ENCODE data around the gene CSNK1A1L. TPM values are rescaled to one million over a fixed set of nuclear protein-coding genes. Genes with fewer than 3 reads are reported as not detected.

CSNK1A1L gene
- total and polyA plus RNA-seq, 2 of the 8 experiments (the other 6 are each of a cell fraction or from before 2014, with no cell fraction given) = not detected

DNA sequence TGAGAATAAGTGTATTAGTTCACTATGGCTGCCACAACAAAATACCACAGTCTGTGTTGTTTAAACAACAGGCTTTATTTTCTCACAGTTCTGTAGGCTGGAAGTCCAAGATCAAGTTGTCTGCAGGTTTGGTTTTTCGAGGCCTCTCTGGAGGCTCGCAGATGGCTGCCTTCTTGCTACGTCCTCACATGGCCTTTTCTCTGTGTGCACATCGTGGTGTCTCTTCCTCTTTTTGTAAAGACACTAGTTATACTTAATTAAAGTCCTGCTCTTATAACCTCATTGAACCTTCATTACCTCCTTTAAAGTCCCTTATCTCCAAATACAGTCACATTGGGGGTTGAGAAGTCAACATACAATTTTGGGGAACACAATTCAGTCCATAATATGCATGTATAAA is 10.6 kb downstream of the CSNK1A1L start:
- 83% methylated on average over 4 of the region's 4 CpGs; no CpG with 5 or more reads in 1 of the 2 experiments for WGBS, 2 experiments (ENCODE audit: extremely low coverage in 1 of 2, insufficient coverage in 1 of 2, insufficient read length in 1 of 2, insufficient replicate concordance in 2 of 2, low coverage in 1 of 2, low lambda C conversion rate in 2 of 2, missing lambda C conversion rate in 1 of 2)
- H3K36me3 ChIP-seq (ENCODE audit: control insufficient read depth in 2 of 4, insufficient read depth in 4 of 4, low read length in 3 of 4) = no peaks in the 10 kb centered on the region
- no peaks in the 10 kb centered on the region for H4K20me1 ChIP-seq (replicated peaks in 1 of 2; ENCODE audit: control insufficient read depth in 1 of 2, insufficient read depth in 2 of 2, low read length in 2 of 2)
- DNase-seq (ENCODE audit: low read depth in 1 of 2, low spot score in 2 of 2) (no peak), FAIRE-seq (no peak)
- no peak overlapping the region for H2BK15ac ChIP-seq (ENCODE audit: low read length)
- H3K14ac ChIP-seq (ENCODE audit: insufficient read length) = no peak overlapping the region
- no peak overlapping the region for H3K4me2 ChIP-seq (ENCODE audit: insufficient read depth in 1 of 2, low read depth in 2 of 2, low read length in 2 of 2)
- H3K18ac ChIP-seq (ENCODE audit: extremely low read depth, low read length) = no peak overlapping the region
- no peaks in the 10 kb centered on the region for H3K27me3 ChIP-seq (replicated peaks in 1 of 4; ENCODE audit: control insufficient read depth in 3 of 4, extremely low read depth in 1 of 4, insufficient read depth in 3 of 4, low read length in 3 of 4)
- H3K4me1 ChIP-seq (replicated peaks in 1 of 4; ENCODE audit: control insufficient read depth in 3 of 4, insufficient read depth in 4 of 4, low read length in 3 of 4) = no peaks in the 10 kb centered on the region
- no peak overlapping the region for H3K56ac ChIP-seq (replicated peaks; ENCODE audit: insufficient read length, low read depth, low read length)
- no peak overlapping the region for H3K23ac ChIP-seq (ENCODE audit: insufficient read length)
- no peak overlapping the region for H4K8ac ChIP-seq (ENCODE audit: extremely low read depth, insufficient read depth, low read length)
- no peak overlapping the region for H2BK5ac ChIP-seq (ENCODE audit: low read depth, low read length)
- H2BK120ac ChIP-seq (replicated peaks; ENCODE audit: low read depth, low read length) = no peak overlapping the region
- ChIA-PET CTCF (ENCODE audit: partially characterized antibody) (interaction anchor here (1.1 kb wide), 1 partner anchor 14 kb away, joined by 3 read pairs; no protein-coding TSS in a partner anchor), POLR2A (ENCODE audit: partially characterized antibody) (no interaction called here)
- H2AFZ ChIP-seq (ENCODE audit: low read length) = no peak overlapping the region
- no peaks in the 10 kb centered on the region for H3K79me1 ChIP-seq (ENCODE audit: low read depth, low read length)
- no peaks in the 10 kb centered on the region for H3K23me2 ChIP-seq (ENCODE audit: low read depth, low read length)
- H3K79me2 ChIP-seq (ENCODE audit: control insufficient read depth in 1 of 2, insufficient read depth in 2 of 2, low read length in 2 of 2) = no peaks in the 10 kb centered on the region
- no peaks in the 10 kb centered on the region for H3K9me3 ChIP-seq (ENCODE audit: insufficient read depth in 2 of 2, low read depth in 1 of 2, low read length in 1 of 2)
- H2BK12ac ChIP-seq (ENCODE audit: low read depth, low read length) = no peak overlapping the region
- H3K4me3 ChIP-seq (ENCODE audit: extremely low read depth in 1 of 4, insufficient read depth in 2 of 4, low read depth in 3 of 4, low read length in 4 of 4) = no peak overlapping the region
- no peak overlapping the region for H3K4ac ChIP-seq (replicated peaks; ENCODE audit: insufficient read length, low read depth, low read length)
- no peak overlapping the region for H3K9ac ChIP-seq (replicated peaks in 1 of 4; ENCODE audit: extremely low read depth in 1 of 4, low read depth in 3 of 4, low read length in 3 of 4)
- H3K27ac ChIP-seq (ENCODE audit: low read depth, low read length) = no peak overlapping the region
- H4K5ac ChIP-seq (ENCODE audit: insufficient read length, low read depth, low read length) = no peak overlapping the region
- H4K91ac ChIP-seq (replicated peaks; ENCODE audit: insufficient read length, low read length) = no peak overlapping the region
- H2BK20ac ChIP-seq (ENCODE audit: low read length) = no peak overlapping the region
- no peak overlapping the region for H2AK5ac ChIP-seq (ENCODE audit: low read depth, low read length)
- TF ChIP-seq CHD2 (IDR thresholded peaks at IDR 0.05; ENCODE audit: low read length) (no peak), GTF2F1 (IDR thresholded peaks at IDR 0.05; ENCODE audit: borderline replicate concordance, low read depth, low read length) (no peak), POU5F1 (IDR thresholded peaks at IDR 0.05; ENCODE audit: low read depth, low read length) (no peak), SUZ12 (IDR thresholded peaks at IDR 0.05; ENCODE audit: low read length) (no peak), TAF1 (IDR thresholded peaks at IDR 0.05; ENCODE audit: low read depth, low read length) (no peak), CTCF (IDR thresholded peaks at IDR 0.05; ENCODE audit: control extremely low read depth in 1 of 3, insufficient read depth in 1 of 3, low read depth in 1 of 3, low read length in 3 of 3) (no peak), ATF2 (IDR thresholded peaks at IDR 0.05; ENCODE audit: low read length) (no peak), SP4 (IDR thresholded peaks at IDR 0.05; ENCODE audit: low read length) (no peak), CEBPB (IDR thresholded peaks at IDR 0.05; ENCODE audit: low read depth, low read length) (no peak), YY1 (IDR thresholded peaks at IDR 0.05; ENCODE audit: low read depth, low read length) (no peak)
- TF ChIP-seq, protein P1, sequence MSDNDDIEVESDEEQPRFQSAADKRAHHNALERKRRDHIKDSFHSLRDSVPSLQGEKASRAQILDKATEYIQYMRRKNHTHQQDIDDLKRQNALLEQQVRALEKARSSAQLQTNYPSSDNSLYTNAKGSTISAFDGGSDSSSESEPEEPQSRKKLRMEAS (IDR thresholded peaks at IDR 0.05) = no peak

Measured in H1 (cell line).